Stimulated activated CD8-positive, alpha-beta memory T cell treated with anti-CD3 and anti-CD28 coated beads, Interleukin-4, amount 100 ng/mL, for 24 hours (primary cell): Measurements from ENCODE around the gene PKN3.

Experiments used
- DNase-seq: peaks from one replicate; pipeline ENCODE4 v3.0.0-alpha.2; 2020; ENCODE audit warnings: low read depth

Gene PKN3

DNA sequence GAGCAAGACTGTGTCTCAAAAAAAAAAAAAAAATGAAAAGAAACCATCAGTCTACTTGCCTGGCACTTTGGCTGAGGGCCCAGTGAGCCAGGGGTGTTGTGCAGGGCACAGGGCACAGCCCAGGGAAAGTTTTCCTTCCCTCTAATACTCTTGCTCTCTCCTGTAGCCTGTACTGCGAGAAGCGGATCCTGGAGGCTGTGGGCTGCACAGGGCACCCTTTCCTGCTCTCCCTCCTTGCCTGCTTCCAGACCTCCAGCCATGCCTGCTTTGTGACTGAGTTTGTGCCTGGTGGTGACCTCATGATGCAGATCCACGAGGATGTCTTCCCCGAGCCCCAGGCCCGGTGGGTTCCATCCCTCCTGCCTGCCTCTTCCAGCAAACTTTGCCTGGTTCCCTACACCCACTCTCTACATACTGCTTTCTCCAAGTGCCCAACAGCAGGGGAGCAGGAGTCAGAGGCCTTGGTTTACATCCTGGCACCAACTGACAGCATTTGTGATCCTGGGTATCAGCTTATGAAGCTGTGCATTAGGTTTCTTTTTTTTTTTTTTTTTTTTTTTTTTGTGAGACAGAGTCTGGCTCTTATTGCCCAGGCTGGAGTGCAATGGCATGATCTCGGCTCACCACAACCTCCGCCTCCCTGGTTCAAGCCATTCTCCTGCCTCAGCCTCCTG is 14.4 kb downstream of the PKN3 start:
- DNase-seq = no peak

GRCh38 chr9:128718047-128718446 is 15.7 kb downstream of the PKN3 start:
- DNase-seq = no peak

GRCh38 chr9:128718475-128718874 is 16.2 kb downstream of the PKN3 start:
- no peak for DNase-seq

DNA sequence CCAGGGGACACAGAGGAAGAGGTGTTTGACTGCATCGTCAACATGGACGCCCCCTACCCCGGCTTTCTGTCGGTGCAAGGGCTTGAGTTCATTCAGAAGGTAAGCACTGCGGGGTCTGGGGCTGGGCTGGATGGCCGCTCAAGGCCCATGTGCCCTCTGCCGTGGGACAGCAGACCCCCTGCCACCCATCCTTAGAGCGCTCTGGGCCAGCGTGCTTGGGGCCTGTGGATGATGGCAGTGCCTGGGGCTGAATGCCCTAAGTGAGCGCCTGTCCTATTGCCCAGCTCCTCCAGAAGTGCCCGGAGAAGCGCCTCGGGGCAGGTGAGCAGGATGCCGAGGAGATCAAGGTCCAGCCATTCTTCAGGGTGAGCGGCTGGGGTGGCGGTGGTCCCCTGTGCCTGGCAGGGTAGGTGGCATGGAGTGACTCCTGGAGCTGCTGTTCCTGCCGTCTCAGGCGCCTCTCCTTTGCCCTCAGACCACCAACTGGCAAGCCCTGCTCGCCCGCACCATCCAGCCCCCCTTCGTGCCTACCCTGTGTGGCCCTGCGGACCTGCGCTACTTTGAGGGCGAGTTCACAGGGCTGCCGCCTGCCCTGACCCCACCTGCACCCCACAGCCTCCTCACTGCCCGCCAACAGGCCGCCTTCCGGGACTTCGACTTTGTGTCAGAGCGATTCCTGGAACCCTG is 17.8 kb downstream of the PKN3 start:
- no peak for DNase-seq

GRCh38 chr9:128720841-128721486 is 18.7 kb downstream of the PKN3 start:
- no peak for DNase-seq

- no peak for DNase-seq
These were observed 19.2 kb downstream of the PKN3 start for GRCh38 chr9:128721487-128722010.

- no peak for DNase-seq
These were observed 20.4 kb downstream of the PKN3 start for GRCh38 chr9:128722380-128723351.

GRCh38 chr9:128723352-128723865 is 21.1 kb downstream of the PKN3 start:
- no peak for DNase-seq

DNA sequence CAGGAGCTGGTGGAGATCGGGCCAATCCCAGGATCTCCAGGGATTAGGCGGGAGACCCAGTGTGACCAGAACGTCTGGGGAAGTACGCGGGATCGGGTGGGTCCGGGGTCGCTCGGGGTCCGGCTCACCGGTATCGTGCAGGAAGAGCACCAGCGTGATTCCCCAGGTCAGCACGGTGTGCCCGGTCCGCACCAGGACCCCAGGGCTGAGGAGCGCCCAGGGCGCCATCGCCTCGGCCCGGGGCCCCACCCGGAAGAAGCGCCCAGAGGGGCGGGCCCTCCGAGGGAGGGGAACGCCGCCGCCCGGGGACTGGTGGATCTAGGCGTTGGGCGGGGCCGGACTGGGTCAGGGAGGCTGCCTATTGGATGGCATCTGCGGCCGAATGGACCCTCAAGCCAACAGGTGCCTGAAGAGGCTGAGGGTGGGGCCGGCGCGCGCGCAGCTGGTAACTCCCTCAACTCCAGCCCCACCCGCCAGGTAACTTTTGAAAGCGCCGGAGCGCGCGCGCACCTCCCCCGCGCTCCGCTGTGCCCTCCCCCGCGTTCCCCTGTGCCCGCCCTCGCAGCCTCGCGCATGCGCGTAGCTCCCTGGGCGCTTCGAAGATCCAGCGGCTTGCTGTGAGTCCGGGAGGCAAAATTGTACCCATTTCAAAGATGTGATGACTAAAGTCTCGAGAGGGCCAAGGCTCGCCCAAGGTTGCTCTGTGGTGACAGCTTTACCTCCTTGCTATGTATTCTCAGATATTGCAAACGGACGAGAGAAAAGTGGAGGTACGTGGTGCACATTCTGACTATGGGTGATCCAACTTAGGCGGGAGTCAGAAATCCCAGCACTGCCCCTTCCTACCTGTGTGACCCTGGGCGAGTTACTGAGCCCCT is 21.8 kb downstream of the PKN3 start, which contains the start of gene ZDHHC12:
Gene ZDHHC12 (minus strand): TSS at position 262 of the 878 bp plus-strand sequence. CDS start 34 bp downstream, at position 228.
- peak; percentile 99 for DNase-seq

DNA sequence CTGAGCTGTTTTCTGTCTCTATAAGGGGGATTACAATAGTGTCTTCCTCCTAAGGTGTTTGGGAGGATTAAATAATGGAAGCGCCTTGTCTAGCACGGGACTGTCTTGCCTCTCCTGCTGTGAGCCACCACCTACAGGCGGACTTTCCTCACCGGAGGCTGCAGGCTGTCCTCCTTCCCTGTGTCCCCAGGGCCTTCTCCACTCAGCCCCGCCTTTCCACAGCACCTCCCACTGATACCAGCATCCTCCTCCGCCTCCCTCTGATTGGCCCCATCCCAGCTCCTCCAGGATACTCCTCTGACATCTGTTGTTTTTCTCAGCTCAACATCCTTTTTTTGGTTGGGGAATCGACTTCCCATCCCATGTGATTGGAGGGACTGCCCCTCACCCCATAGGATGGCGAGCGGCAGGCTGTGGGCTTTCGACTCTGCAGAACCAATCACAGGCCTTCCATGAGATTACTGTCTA is 22.5 kb downstream of the PKN3 start:
- DNase-seq = peak; percentile 16

GRCh38 chr9:128727640-128728248 is 25.4 kb downstream of the PKN3 start:
- DNase-seq = no peak

- no peak for DNase-seq
These were observed 26.0 kb downstream of the PKN3 start for GRCh38 chr9:128728298-128728697.

- DNase-seq = no peak
These were observed 27.0 kb downstream of the PKN3 start for GRCh38 chr9:128729302-128729701.

DNA sequence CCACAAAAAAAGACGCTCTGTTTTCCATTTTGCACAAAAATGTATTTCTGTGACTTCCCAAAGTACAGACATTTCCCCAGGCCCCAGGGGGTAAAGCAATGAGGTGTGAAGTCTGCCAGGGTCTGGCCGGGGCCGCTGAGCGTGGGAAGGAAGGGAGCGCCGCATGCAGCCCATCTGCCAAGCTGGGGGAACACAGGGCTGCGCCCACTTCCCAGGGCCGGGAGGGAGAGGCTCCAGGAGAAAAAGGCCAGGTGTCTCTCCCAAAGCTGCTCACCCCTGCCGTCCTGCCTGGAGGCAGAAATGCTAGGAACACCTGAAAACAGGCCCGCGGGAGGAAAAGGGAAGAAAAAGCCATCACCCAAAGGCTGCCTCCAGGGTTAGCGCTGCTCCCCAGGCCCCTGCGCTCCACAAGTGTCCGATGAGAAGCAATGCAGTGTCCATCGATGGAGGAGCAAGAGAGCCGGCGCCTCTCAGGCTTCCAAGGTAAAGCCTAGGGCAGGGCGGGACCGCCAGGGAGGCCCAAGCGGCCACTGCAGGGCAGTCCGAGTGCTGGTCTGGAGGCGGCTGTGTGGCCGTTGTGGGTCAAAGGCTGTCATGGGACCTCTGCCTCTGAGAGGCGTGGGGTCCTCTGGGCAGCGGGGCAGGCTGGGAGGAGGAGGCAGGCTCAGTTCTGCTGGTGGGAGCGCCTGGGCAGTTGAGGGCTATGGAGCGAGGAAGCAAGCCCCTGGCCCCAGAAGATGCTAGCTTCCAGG is 27.6 kb downstream of the PKN3 start:
- no peak for DNase-seq

GRCh38 chr9:128731093-128731492 is 28.8 kb downstream of the PKN3 start:
- no peak for DNase-seq

- no peak for DNase-seq
These were observed 29.4 kb downstream of the PKN3 start for GRCh38 chr9:128731691-128732090.

DNA sequence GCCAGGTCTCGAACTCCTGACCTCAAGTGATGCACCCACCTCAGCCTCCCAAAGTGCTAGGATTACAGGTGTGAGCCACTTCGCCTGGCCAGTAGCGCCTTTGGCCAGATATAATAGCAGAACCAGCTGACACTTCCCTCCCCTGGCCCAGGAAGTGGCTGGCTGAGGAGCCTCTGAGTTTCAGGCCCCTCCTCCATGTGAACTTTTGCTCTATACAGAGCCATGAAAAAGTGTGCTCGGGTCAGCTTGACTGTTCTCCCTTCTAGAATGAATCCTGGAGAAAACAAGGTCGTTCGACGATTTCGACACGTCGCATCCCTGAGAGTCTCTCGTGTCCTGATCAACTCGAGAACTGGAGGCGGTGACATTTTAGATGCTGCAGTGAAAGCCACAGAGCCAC is 30.3 kb downstream of the PKN3 start:
- DNase-seq = no peak

- no peak for DNase-seq
These were observed 31.0 kb downstream of the PKN3 start for GRCh38 chr9:128733256-128733655.

- no peak for DNase-seq
These were observed 33.1 kb downstream of the PKN3 start for GRCh38 chr9:128735373-128735772.
